Left renal pelvis (tissue), 4 donors: Measurements from ENCODE around the gene TOGARAM1. TPM values are rescaled to one million over a fixed set of nuclear protein-coding genes. Genes with fewer than 3 reads are reported as not detected.
"Not testable (repeated sequence)": the region's sequence is repeated elsewhere in the genome, so short reads cannot be mapped to it uniquely, and the experiment has no call there.

ENCODE experiments used
- DNase-seq, 4 donors: peaks; one replicate each; pipeline ENCODE4 v3.0.0-alpha.2; 2013; ENCODE audit warnings: low read depth in 4 of 4, low spot score in 3 of 4
- polyA plus RNA-seq, 4 donors: library from polyadenylated mRNA; unstranded; fragments of 120-200 nt; gene quantifications; one replicate each; pipeline ENCODE4 v1.2.1, GENCODE V29; 2013; ENCODE audit not compliant: insufficient read length in 4 of 4

The TOGARAM1 gene
- polyA plus RNA-seq, 4 donors, result 28.0 to 40.9 (median 34.4) TPM

- DNase-seq, result no peak
Measured at GRCh38 chr14:45038865-45039264, 76.9 kb downstream of the TOGARAM1 start.

DNA sequence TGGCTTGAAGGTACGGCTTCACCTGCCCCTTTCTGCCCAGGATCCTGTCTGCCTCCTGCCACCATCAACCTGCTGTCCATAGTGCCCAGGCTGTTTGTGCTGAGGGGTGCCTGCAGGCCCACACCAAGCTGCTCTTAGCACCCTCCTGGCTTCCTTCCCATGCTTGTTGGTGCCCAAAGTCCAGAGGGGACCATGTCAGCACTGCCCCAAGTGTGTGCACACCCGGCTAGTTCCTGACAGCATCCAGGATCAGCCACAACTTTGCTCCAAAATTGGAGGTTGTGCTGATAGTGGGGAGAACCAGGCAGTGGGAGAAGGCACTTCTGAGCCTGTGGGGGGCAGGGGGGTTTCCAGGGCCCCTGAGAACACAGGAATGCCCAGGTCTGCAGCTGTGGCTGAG is 77.4 kb downstream of the TOGARAM1 start:
- no peak for DNase-seq

GRCh38 chr14:45041641-45042040 is 79.7 kb downstream of the TOGARAM1 start:
- no peak for DNase-seq

DNA sequence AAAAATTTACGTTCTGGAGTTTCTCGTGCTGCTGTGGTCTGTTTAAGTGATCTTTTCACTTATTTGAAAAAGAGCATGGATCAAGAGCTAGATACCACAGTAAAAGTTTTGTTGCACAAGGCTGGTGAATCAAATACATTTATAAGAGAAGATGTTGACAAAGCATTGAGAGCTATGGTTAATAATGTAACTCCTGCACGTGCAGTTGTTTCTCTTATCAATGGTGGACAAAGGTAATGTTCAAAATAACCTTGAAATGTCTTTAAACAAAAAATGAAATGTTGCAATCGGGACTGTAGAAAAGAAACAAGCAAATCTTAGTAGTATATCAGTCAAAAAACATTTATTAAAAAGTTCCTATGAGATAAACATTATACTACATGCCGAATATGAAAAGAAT is 82.6 kb downstream of the TOGARAM1 start:
- no peak for DNase-seq

GRCh38 chr14:45048385-45048784 is 86.4 kb downstream of the TOGARAM1 start:
- DNase-seq, result no peak

DNA sequence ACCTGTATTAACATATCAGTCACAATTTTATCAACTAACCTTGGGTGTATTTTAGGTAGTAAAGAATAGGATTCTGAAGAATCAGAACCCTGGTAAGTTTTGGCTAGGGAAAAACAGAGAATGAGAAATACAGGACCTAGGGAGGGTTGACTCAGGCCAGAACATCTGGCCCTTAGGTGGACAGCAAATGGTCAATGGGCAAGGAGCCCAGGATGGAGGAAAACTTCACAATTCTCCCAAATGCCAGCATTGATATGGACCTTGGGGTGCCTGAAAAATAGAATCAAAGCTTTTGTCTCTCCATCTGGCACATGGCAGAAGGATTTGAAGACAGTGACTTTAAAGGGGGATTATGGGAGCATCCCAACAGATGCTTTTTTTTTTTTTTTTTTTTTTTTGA is 89.2 kb downstream of the TOGARAM1 start:
- no peak for DNase-seq

DNA sequence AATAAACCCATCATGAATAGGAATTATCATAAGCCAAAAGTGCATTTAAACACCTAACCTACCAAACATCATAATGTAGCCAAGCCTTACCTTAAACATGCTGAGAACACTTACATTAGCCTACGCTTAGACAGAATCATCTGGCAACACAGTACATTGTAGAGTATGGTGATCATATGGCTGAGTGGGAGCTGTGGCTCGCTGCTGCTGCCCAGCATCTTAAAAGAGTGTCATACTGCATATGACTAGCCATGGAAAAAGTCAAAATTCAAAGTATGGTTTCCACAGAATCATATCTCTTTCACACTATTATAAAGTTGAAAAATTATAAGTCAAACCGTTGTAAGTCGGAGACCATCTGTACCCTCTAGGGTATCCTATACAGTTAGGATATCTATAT is 89.9 kb downstream of the TOGARAM1 start:
- no peak for DNase-seq

GRCh38 chr14:45057349-45057748 is 95.4 kb downstream of the TOGARAM1 start:
- no peak for DNase-seq

GRCh38 chr14:45057881-45058364 is 95.9 kb downstream of the TOGARAM1 start:
- no peak for DNase-seq

- no peak for DNase-seq
Measured at GRCh38 chr14:45060551-45060950, 98.6 kb downstream of the TOGARAM1 start.

- DNase-seq, result no peak
Measured at GRCh38 chr14:45065540-45065939, 103.5 kb downstream of the TOGARAM1 start.

GRCh38 chr14:45065956-45066355 is 104.0 kb downstream of the TOGARAM1 start:
- no peak for DNase-seq

DNA sequence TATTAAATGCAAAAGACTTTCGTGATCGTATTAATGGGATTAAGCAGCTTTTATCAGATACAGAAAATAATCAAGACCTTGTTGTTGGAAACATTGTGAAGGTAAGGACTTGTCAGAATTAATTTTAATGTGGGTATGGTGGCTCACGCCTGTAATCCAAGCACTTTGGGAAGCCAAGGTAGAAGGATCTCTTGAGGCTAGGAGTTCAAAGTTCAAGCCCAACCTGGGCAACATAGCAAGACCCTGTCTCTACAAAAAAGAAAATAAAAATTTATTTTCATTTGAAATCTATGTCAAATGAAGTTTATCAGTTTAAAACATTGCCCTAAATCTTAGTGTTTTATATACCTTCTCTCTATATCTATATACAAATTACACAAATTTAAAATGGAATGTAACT is 104.7 kb downstream of the TOGARAM1 start:
- DNase-seq, result no peak

DNA sequence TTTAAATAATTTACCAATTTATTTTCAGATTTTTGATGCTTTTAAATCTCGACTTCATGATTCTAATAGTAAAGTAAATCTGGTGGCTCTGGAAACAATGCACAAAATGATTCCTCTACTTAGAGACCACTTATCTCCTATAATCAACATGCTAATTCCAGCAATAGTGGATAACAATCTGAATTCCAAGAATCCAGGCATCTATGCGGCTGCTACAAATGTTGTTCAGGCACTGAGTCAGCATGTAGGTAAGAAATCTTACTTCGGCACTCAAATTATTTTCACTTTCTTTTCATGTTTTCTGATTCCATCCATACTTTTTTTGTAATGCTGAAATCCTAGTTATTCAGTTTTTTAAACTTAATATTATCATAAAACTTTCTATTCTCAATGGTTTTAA is 106.4 kb downstream of the TOGARAM1 start:
- DNase-seq, result no peak

GRCh38 chr14:45070215-45070614 is 108.2 kb downstream of the TOGARAM1 start:
- no peak for DNase-seq

DNA sequence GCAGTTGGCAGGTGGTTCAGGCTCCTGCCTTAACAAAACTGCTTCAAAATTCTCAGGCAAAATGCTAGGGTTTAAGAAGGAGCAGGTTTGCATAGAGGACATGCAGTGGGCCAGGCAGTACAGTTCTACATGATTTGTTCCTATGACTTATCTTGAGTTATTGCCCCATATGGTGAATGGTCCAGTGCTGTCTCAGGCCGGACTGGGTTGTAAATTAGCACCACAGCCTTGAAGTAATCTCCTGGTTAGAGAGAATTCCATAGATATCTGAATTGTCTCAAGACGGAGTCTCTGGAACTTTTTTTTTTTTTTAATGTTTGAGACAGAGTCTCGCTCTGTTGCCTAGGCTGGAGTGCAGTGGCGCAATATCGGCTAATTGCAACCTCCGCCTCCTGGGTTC is 110.1 kb downstream of the TOGARAM1 start:
- DNase-seq, result no peak

DNA sequence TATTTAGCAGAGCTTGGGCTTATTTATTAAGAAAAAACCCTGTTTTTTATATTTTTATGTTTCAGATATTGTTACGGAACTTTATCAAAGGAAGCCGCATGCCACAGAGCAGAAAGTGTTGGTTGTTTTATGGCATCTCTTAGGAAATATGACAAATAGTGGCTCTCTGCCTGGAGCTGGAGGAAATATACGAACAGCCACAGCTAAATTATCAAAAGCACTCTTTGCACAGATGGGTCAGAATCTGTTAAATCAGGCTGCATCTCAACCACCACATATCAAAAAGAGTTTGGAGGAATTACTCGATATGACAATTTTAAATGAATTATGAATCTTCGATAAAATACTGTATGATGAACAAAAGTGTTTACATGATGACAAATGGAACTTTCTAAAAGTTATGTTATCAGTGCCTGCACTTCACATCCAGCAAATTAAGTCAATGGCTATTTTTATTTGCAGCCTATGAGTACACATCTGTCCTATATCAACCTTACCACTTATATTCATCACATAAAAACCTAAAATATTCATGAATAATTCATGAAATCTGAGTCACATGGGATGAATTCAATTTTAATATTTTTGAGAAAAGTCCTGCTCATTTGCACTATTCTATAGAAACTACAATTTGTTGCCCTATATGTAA is 111.4 kb downstream of the TOGARAM1 start:
- DNase-seq, result no peak

DNA sequence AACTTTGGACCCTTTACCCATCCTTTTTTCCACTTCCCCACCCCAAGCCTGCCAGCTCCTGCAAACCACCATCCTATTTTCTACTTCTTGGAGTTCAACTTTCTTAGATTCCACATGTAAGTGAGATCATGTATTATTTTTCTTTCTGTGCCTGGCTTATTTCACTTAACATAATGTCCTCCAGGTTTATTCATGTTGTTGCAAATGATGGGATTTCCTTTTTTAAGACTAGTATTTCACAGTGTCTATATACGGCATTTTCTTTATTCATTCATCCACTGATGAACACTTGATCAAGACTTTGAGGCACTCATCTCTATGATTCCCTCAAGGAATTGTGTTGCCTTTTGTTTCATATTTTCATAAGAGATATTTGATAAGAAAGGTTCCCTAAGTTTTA is 116.3 kb downstream of the TOGARAM1 start:
- no peak for DNase-seq

GRCh38 chr14:45080416-45080968 is 118.5 kb downstream of the TOGARAM1 start:
- DNase-seq, result not testable (repeated sequence)

DNA sequence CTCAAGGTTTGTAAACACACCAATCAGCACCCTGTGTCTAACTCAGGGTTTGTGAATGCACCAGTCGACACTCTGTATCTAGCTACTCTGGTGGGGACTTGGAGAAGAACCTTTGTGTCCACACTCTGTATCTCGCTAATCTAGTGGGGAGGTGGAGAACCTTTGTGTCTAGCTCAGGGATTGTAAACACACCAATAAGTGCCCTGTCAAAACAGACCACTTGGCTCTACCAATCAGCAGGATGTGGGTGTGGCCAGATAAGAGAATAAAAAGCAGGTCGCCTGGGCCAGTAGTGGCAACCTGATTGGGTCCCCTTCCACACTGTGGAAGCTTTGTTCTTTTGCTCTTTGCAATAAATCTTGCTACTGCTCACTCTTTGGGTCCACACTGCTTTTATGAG is 119.1 kb downstream of the TOGARAM1 start:
- not testable (repeated sequence) for DNase-seq

DNA sequence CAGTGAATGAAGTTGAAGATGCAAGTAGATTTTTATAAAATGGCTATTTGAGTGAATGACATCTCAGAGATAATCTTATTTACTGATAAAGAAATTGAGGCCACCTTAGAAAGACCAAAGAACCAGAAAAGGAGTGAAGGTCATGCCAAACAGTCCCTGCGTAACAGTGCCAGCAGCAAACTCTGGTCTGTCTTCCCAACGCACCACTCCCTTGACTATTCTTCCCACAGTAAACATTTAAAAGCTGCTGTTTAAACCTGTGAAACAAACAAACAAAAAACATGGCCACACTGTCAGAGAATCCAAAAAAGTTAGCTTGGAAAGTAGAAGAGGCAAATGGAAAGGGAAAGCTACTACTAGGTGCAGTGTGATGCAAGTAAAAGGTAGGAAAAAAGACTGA is 120.4 kb downstream of the TOGARAM1 start:
- no peak for DNase-seq

- DNase-seq, result no peak
Measured at GRCh38 chr14:45083617-45083975, 121.6 kb downstream of the TOGARAM1 start.
